22Rv1 (cell line): ENCODE data around the gene ANO3.

Experiments used
- H3K27ac ChIP-seq: fragments of 450-650 bp; 2 replicates; pipeline ENCODE4 v1.5.1; 2017
- ZFX ChIP-seq: fragments of 450-650 bp; IDR thresholded peaks from 2 replicates; pipeline ENCODE4 v1.6.1; 2017; ENCODE audit warnings: antibody characterized with exemption, borderline replicate concordance
- TF ChIP-seq, protein P1 (sequence below): fragments of 450-650 bp; IDR thresholded peaks from 2 replicates; pipeline ENCODE4 v1.5.1; 2017; ENCODE audit warnings: mild to moderate bottlenecking

The ANO3 gene

DNA sequence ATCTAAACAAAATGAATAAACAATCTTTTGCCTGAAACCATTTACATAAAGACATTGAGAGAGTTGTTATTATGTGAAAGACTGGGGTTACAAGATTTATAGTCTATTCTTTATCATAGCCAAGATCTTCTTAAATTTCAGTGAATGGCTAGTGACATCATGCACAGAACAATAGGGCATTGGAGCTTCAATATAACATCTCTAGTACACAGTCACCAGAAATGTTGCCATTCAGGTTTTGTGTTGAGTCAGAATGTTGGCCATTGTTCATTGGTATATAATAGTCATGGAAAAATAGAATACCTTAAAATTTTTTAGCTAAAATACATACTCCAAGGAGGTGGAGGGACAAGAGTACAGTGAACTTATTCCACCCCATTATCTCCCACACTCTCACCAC, 345.6 kb downstream of the ANO3 start:
- no peak overlapping the region for H3K27ac ChIP-seq
- TF ChIP-seq, protein P1, sequence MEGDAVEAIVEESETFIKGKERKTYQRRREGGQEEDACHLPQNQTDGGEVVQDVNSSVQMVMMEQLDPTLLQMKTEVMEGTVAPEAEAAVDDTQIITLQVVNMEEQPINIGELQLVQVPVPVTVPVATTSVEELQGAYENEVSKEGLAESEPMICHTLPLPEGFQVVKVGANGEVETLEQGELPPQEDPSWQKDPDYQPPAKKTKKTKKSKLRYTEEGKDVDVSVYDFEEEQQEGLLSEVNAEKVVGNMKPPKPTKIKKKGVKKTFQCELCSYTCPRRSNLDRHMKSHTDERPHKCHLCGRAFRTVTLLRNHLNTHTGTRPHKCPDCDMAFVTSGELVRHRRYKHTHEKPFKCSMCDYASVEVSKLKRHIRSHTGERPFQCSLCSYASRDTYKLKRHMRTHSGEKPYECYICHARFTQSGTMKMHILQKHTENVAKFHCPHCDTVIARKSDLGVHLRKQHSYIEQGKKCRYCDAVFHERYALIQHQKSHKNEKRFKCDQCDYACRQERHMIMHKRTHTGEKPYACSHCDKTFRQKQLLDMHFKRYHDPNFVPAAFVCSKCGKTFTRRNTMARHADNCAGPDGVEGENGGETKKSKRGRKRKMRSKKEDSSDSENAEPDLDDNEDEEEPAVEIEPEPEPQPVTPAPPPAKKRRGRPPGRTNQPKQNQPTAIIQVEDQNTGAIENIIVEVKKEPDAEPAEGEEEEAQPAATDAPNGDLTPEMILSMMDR, result no peak
- TF ChIP-seq ZFX, result no peak

DNA sequence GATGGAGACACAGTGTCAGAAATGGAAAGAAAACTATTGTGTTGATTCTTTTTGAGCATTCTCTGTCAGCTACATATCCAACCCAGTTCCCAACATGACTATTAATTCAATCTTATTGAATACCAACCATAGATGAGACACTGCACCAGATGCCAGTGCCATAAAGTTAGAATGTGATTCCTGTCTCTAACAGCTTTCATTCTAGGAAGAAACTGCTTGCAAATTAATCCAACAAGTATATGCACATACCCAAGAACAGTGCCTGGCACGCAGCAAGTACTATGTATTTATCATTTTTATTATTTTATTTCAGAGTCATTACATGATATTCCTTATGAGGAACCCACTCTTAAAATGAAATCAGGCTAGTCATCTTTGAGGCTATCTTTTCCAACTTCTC, 355.4 kb downstream of the ANO3 start:
- TF ChIP-seq, protein P1, result no peak
- no peak for TF ChIP-seq ZFX
- no peak overlapping the region for H3K27ac ChIP-seq

DNA sequence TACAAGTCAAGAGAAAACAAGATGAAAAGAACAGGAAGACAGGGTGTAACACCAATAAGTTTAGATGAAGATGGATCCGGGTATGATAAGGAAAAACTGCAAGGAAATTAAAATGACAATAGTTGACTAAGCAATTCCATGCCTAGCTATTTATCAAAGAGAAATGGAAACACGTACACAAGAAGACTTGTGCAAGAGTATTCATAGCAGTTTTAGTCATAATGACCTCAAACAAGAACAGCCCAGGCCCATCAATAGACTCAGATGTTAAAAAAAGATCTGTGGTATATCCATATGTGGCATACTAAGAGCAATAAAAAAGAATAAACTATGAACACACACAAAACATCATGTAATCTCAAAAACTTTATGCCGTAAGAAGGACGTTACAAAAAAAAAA, 356.8 kb downstream of the ANO3 start:
- TF ChIP-seq, protein P1, result no peak
- TF ChIP-seq ZFX, result no peak

GRCh38 chr11:26696330-26696729, 364.4 kb downstream of the ANO3 start:
- H3K27ac ChIP-seq, result no peak overlapping the region
- TF ChIP-seq, protein P1, result no peak
- TF ChIP-seq ZFX, result no peak

More for the DNA sequence above, 356.8 kb downstream of the ANO3 start:
- H3K27ac ChIP-seq, result no peak overlapping the region

DNA sequence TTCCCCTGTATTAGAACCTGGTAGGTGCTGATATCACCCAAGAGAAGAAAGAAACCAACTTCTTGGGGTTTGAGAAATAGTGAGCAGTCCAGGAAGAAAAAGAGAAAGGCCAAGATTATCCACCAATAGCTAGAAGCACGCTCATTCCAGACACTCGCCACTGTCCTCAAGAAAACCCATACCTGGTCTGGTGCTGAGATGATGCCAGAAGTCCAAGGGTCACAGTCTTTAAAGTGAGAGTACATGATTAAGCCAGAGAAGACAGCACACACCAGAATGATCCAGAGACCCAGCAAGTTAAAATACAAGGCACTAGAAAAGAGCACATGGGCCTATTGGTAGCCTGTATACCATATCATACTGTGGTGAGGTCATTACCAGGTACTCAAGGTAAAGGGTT, 366.3 kb downstream of the ANO3 start:
- no peak for TF ChIP-seq ZFX
- TF ChIP-seq, protein P1, result no peak
- H3K27ac ChIP-seq, result no peak overlapping the region

- H3K27ac ChIP-seq, result no peak overlapping the region
- TF ChIP-seq ZFX, result no peak
- TF ChIP-seq, protein P1, result no peak
Measured at GRCh38 chr11:26700574-26701235, 368.8 kb downstream of the ANO3 start.

DNA sequence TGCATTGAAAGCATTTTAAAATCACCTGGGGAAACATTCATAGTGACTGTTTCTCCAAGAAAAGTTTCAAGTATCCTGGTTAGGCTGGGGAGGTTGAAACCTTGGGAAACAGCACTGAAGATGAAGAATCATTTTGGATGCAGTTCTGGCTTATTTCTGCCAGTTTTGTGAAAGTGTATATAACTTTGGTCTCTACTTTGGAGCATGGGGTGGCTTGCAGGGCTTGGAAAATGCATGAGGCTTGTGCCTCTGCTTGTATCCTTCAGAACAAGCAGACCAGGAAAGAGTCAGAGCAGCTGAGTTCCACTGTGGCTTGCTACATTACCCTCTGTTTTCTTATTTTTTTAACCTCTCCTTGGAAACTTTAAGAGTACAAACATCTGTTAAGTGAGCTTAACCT, 370.5 kb downstream of the ANO3 start:
- no peak overlapping the region for H3K27ac ChIP-seq
- TF ChIP-seq, protein P1, result no peak
- no peak for TF ChIP-seq ZFX
